ENCODE results near the gene PDGFB. TPM values are rescaled to one million over a fixed set of nuclear protein-coding genes. Genes with fewer than 3 reads are reported as not detected.

Gene PDGFB
- polyA plus RNA-seq, 4 donors, result 13.0 to 17.4 (median 14.8) TPM

DNA sequence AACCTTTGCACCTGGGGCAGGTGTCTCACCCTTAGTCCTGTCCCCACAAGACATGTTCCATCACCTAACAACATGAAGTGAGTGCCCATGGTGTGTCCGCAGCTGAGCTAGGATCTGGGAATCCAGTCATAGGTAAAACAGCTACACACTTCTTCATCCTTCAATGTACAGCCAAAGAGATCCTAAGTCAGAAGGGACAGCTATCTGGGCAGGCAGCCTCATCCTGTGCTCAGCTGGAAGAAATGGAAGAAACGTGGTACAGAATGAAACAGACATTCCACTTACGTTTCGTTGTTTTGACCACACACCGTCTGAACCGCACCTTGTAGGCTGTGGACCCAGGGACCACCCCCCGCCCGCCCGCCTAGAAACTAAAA, 30.8 kb downstream of the PDGFB start:
- no peak for DNase-seq (ENCODE audit: low read depth in 4 of 4, low spot score in 2 of 4)

- no peak for DNase-seq (ENCODE audit: low read depth in 4 of 4, low spot score in 2 of 4)
Measured at GRCh38 chr22:39212721-39213376, 31.9 kb downstream of the PDGFB start.

DNA sequence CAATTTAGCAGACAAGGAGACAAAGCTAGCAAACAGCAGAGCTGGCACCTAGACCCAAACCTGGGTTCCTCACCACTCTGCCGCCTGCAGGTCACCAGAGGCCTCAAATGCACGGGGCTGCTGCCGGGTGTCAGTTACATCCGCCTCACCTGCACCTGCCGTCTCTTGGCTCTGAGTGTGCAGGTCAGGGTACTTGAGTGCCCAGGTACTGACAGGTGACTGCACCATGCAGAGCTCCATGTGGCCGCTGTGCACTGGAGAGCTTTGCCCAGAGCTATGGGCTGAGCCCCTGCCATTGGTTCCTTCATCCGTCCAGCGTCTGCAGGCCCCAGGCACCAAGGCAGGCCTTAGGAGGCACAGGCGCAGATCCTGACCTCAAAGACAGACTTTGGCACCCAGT, 35.0 kb downstream of the PDGFB start:
- no peak for DNase-seq (ENCODE audit: low read depth in 4 of 4, low spot score in 2 of 4)

DNA sequence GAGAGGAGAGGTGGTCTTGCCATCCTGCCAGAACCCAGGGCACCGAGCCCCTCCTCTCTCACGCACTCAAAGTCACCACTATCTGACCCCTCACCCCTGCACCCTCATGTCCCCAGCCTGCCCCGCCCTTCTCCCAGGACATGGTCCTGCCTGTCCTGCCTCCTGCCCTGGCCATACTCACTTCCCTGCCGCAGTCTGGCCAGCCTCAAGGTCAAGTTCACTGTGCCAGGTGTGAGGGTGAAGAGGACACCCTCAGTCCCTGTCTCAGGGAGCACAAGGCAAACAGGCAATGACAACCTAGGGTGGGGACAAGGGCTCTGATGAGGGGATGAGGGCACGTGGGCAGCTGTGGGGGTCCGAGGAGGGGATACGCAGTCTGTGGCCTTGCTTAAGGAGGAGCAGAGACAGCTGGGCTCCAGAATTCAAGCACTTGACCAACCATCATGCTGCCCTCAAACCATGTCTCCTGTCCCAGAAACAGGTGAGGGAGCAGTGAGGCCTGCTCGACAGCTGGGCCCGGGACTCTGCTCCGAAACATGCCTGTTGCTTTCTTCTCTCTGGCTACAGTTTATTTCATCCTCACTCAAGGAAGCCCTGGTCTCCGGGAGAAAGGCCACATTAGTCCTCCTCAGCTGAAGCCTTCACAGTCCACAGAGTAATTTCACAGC, 36.6 kb downstream of the PDGFB start:
- no peak for DNase-seq (ENCODE audit: low read depth in 4 of 4, low spot score in 2 of 4)

DNA sequence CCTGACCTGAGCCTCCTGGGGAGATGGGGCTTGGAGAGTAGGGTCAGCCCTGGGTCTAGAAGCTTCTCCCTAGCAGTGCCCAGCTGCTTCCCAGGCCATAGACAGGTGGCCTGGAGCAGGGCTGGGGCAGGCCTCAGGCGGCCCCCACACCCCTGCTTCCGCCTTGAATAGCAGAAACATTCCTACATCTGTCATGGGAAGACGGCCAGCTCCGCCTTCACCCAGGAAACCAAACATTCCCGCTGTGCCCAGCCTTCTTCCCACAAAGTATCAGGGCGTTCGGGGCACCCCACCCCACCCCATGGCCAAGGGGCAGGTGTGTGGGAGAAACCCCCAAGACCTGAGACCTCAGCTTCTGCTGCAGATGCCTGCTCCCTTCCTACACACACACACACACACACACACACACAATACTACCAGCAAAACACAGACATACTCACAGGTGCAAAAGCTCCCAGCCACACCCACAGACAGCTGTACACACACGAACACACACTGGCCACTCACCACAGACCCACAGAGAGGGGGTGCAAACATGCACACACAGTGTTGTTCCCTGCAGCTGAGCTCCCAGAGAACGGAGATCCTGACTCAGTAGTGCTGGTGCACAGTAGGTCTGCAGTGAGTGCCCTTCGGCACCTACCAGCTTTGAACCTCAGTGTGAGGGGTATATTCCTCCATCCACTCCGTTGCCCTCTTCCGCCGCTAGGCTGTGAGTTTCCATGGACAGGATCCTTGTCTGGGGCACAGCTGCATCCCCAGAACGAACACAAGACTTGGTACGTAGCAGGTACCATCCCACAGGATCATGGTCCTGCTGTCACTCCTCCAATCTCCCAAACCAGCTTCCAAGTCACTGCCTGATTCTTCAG, 37.4 kb downstream of the PDGFB start:
- no peak for DNase-seq (ENCODE audit: low read depth in 4 of 4, low spot score in 2 of 4)

DNA sequence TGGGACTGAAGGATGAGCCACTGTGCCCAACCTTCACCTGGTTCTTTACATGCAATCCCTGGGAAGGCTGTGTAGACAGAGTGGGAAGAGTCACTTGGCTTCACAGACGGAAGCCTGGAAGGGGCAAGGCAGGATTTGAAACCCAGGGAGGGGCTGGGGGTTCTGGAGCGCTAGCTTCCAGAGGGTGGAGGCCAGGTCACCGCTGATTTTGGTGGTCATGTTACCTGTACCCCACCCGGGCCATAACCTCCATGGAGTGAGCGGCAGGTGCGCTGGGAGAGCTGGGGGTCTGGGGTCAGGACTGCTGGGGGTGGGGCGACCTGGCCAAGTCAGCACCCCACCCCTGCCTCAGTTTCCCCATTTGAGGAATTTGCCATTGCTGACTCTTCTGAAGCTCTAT, 38.3 kb downstream of the PDGFB start:
- no peak for DNase-seq (ENCODE audit: low read depth in 4 of 4, low spot score in 2 of 4)

GRCh38 chr22:39205344-39206021, 39.3 kb downstream of the PDGFB start:
- DNase-seq (ENCODE audit: low read depth in 4 of 4, low spot score in 2 of 4), result no peak

DNA sequence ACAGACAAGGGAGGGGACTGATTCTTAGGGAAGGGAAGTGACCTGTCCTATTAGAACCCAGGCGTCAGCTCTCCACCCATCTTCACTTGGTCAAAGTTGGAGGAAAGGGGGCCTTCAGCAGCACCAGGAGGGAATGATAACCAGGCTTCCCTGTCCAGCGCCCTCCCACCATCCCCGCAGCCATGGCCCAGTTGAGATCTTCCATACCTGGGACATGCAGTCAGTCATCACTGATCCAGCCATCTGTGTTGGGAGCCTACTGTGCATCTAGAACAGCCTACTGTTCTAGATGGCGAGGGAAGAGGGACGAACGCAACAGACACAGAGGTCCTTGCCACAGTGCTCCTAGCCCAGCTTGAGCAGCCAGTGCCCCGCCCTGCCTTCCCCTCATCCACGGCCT, 40.6 kb downstream of the PDGFB start:
- no peak for DNase-seq (ENCODE audit: low read depth in 4 of 4, low spot score in 2 of 4)

DNA sequence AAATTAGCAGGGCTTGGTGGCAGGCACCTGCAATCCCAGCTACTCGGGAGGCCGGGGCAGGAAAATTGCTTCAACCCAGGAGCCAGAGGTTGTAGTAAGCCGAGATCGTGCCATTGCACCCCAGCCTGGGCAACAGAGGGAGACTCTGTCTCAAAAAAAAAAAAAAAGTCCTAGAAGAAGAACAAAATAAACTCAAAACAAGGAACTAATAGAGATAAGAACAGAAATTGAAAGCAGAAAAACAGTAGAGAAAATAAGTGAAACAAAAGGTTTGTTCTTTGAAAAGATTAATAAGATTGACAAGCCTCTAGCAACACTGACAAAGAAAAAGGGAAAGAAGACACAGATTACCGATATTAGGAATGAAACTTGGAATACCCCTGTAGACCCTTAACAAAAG, 47.2 kb downstream of the PDGFB start:
- DNase-seq (ENCODE audit: low read depth in 4 of 4, low spot score in 2 of 4), result no peak

DNA sequence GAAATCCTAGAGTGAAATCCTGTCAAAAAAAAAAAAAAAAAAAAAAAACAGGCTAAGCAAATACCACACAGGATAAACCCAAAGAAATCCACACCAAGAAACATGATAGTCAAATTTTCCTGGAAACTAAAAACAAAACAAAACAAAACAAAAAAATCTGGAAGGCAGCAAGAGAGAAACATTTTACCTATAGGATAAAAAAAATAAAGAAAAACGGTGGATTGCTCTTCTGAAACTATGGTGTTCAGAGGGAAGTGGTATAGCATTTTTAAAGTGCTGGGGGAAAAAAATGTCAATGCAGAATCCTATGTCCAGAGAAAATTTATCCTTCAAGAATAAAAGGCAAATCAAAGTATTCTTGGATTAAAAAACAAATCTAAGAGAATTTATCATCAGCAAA, 50.7 kb downstream of the PDGFB start:
- DNase-seq (ENCODE audit: low read depth in 4 of 4, low spot score in 2 of 4), result no peak

DNA sequence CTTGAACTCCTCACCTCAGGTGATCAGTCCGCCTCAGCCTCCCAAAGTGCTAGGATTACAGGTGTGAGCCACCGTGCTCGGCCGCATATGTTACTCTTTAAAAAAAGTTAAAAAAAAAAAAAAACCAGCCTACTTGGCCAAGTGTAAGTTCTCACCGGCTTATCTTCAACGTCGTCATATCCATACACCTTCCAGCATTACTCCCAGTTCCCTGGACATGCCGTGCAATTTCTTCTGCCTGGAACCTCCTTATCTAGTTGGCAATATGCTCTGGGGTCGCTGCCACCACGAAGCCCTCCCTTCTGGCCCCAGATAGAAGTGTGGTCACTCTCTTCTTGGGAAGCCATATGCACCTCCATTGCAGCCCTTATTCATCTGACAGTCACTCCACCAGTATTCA, 56.0 kb downstream of the PDGFB start:
- DNase-seq (ENCODE audit: low read depth in 4 of 4, low spot score in 2 of 4), result no peak

GRCh38 chr22:39185601-39186012, 59.2 kb downstream of the PDGFB start:
- no peak for DNase-seq (ENCODE audit: low read depth in 4 of 4, low spot score in 2 of 4)

DNA sequence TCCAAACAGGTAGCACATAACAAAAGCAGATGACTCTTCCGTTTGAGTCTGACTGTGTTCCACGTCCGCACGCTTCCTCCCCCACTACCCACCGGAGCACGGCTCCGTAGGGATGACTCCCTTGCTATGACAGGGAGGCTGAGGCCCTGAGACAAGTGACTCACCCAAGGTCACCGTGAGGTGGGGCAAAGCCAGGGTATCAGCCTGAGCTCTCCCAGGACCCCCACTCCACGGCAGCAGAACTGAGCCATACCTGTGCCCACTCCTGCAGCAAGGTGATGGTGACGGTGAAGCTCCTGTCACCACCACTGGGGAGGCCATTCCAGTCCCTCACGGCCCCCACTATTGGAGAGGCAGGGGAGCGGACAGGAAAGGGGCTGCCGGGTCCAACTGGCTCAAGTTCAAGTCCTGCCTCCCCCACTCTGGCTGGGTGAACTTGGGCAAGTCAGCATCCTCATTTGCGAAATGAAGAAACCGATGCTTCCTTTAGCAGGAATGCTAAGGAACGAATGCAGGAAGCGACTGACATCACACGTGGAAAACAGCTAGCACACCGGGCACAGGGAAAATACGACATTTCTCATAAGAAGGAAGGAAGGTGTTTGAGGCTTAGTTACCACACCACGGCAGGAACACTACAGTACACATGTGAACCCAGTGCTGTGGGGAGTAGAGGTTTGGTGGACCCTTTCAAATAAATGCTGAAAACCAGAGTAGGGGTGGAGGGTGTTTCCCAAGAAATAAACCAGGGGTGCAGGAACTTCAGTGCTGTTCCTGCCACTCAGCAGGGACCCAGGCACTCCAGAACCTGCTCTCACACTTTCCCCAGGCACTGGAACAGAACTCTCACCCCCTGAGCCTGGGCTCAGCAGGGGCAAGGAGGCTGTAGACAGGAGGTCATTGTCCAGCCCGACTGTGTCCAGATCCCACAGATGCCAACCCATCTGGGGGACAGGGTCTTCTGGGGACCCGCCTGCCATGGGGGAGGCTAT, 59.9 kb downstream of the PDGFB start:
- DNase-seq (ENCODE audit: low read depth in 4 of 4, low spot score in 2 of 4), result no peak

- DNase-seq (ENCODE audit: low read depth in 4 of 4, low spot score in 2 of 4), result no peak
Measured at GRCh38 chr22:39183991-39184585, 60.7 kb downstream of the PDGFB start.

- no peak for DNase-seq (ENCODE audit: low read depth in 4 of 4, low spot score in 2 of 4)
Measured at GRCh38 chr22:39182478-39183030, 62.2 kb downstream of the PDGFB start.

DNA sequence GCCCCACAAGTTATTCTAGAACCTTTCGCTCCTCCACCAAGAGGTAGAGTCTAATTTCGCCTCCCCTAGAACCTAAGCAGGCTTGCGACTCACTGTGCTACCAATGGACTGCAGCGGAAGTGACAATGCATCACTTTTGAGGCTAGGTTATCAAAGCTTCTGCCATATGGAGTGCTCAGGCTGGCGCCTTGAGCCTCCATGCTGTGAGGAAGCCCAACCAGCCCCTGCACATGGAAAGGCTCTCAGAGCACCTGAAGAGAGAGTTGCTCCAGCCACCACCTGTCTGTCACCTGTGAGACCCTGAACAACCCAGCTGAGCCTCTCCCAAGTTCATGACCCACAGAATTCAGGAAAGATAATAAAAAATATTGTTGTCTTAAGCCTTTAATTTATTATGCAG, 63.0 kb downstream of the PDGFB start:
- no peak for DNase-seq (ENCODE audit: low read depth in 4 of 4, low spot score in 2 of 4)

- no peak for DNase-seq (ENCODE audit: low read depth in 4 of 4, low spot score in 2 of 4)
Measured at GRCh38 chr22:39181356-39181755, 63.4 kb downstream of the PDGFB start.

DNA sequence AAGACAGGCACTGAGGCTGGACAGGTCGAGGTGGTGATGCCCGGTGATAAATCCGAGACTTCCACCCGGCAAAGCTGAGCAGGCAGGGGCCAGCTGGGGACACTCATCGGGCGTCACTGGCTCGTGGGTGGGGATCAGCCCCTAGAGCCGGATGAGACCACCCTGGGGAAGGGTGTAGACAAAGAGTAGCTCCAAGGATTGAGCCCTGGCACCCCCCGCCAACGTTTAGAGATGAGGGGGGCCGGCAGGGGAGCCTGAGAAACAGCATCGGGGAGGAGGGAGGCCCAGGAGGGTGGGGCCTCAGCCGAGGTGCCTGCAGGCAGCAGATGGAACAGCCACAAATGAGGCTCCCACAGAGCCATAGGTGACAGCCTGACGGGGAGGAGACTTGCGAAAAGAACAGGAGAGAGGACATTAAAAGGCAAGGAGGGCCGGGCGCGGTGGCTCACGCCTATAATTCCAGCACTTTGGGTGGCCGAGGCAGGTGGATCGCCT, 64.9 kb downstream of the PDGFB start:
- DNase-seq (ENCODE audit: low read depth in 4 of 4, low spot score in 2 of 4), result no peak

DNA sequence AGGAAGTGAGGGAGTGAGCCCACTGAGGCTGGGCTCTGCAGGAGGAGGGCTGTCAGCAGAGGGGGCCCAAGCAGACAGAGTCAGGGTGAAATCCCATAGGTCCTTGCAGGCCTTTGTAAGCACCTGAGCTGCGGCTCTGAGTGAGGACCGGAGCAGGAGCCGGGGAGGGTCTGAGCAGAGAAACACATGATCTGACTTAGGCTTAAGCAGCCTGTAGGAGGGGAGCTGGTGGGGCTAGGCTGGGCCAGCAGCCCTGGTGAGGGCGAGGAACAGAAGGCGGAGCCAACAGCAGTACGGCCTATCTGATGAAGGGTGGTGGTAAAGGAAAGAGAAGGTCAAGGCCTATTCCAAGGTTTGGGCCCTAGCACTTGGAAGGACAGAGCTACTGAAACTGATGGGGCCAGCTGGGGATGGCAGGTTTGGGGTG, 65.4 kb downstream of the PDGFB start:
- no peak for DNase-seq (ENCODE audit: low read depth in 4 of 4, low spot score in 2 of 4)

Measured in left renal cortex interstitium (tissue), 4 donors.